NCI-H2107 (cell line): ENCODE measurements around the gene OTUD3.
"Not testable (repeated sequence)": the region's sequence is repeated elsewhere in the genome, so short reads cannot be mapped to it uniquely, and the experiment has no call there.

Experiments used
- DNase-seq: peaks from one replicate; lab custom pipeline; 2025; lab: John Stamatoyannopoulos, UW

OTUD3 gene

DNA sequence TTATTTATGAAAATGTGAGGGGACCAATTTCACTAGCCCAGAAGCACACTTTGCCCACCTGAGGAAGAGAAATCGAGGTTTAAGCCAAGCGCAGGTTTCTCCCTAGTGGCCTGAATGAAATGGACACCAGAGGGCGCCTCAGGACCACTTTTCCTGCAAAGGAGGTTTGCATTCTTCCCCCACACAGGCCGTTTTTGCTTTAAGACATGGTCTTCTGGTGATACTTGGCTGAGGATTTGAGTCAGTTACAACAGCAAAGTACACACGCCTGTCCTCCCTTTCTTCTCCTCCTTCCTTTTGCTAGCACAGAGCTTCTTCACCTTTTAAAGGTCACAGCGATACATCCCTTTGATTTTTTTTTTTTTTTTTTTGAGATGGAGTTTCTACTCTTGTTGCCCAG is 35.9 kb downstream of the OTUD3 start:
- peak; percentile 73 for DNase-seq

GRCh38 chr1:19920132-19920710 is 38.0 kb downstream of the OTUD3 start:
- DNase-seq, result no peak

DNA sequence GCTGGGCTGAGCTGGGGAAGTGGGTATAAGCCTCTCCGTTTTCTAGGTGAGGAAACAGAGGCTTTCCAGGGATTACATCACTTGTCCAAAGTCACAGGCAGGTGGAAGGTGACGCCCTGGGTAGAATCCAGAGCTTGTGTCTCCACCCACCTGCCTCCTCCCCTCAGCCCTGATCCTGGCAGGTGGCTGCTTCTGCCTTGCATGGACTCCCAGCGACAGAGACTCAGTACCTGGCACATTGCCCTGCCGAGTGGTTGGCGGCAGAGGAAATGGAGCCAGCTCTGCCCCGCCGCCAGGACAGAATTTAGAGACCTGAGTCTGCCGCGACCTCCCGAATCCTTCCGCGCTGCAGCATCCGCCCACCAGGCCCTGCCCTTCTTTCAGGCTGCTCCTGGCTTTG is 39.1 kb downstream of the OTUD3 start:
- peak; percentile 67 for DNase-seq

- DNase-seq, result no peak
Measured at GRCh38 chr1:19922015-19922688, 40.0 kb downstream of the OTUD3 start.

DNA sequence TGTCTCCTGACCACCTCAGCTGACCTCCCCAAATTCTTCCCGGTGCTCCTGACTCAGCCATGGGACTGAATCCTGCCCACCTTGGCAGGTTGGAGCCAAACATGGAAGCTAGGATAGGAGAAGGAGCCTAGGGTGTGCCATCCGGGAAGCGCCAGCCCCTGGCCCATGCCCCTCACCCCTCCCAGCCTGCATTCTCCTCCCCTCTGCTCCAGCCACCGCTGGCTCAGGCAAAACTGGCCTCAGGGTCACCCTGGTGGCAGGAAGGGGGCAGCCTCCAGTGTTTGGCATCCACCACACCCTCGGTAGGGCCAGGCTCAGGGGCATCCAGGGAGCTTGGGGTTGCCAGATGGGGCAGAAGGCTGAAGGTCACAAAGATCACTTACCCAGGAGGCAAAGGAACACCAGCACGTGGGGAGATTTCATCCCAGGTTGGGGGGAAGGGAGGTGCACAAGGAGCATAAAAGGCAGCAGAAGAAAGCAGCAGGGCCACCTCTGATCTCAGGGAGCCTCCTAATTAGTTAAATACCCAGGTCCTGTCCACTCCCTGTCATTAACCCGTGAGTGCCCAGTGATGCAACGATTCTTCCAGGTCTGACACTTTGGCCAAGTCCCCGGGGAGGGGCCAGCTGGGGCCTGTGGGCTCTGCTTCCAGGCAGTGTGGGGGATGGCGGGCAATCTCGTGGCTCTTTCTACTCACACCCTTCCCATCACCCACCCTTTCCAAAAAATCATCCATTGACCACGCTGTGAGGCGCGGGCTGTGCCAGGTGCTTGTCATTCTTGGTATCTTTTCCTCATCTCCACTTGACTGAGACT is 41.1 kb downstream of the OTUD3 start, which contains the start of gene PLA2G2E:
TSS of gene PLA2G2E (minus strand) at position 481 of the 816 bp plus-strand sequence. CDS start at position 423, 58 bp downstream.
- no peak for DNase-seq

GRCh38 chr1:19923953-19924346 is 41.8 kb downstream of the OTUD3 start:
- no peak for DNase-seq

- no peak for DNase-seq
Measured at GRCh38 chr1:19925342-19926070, 43.3 kb downstream of the OTUD3 start.

DNA sequence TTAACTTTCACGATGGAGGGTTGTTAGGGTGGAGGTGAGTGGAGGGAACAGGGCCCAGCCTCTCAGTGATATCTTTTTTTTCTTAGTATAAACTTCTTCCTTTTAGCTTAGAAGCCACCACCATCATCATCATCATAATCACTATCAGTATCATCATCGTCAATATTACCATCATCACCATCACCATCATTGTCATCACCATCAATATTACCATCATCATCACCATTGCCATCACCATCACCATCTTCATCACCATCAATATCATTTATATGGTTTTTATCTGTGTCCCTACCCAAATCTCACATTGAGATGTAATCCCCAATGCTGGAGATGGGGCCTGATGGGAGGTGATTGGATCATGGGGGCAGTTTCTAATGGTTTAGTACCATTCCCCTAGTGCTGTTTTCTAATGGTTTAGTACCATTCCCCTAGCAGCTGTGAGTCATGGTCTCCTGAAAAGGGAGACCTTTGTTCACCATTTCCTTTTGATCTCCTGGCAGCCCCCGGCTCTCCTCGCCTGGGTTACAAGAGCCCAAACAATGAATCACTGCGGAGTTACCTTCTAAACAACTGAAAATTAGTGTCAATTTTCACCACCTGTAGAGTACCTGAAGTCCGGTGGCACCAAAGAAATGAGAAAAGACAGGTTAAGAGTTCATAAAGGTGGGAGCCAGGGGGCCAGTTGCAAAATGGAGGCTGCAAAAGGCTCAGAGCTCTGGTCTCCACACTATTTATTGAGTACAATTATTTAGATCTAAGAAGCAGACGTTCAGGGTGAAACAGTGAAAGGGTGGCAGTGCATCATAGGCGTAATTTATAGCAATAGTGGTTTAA is 44.3 kb downstream of the OTUD3 start:
- DNase-seq, result no peak

- not testable (repeated sequence) for DNase-seq
Measured at GRCh38 chr1:19927130-19927421, 44.9 kb downstream of the OTUD3 start.

- no peak for DNase-seq
Measured at GRCh38 chr1:19932866-19933265, 50.7 kb downstream of the OTUD3 start.

DNA sequence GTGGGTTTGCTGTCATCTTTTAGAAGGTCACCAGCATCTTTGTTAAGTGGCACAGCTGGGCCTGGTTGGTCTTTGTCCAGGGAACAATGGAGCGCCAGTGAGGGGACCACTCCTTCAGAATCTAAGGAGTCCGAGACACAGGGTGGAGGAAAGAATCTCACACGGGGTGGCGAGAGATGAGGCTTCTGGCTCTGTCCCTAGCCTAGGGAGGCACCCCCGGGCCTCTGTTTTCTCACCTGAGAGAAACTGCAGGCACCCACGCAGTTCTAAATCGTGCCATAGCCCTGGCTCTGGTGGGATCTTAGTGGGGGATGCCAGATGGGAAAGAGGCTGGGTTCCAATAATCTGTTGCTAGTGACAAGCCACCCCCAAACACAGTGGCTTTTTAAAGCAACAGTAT is 52.1 kb downstream of the OTUD3 start:
- no peak for DNase-seq

DNA sequence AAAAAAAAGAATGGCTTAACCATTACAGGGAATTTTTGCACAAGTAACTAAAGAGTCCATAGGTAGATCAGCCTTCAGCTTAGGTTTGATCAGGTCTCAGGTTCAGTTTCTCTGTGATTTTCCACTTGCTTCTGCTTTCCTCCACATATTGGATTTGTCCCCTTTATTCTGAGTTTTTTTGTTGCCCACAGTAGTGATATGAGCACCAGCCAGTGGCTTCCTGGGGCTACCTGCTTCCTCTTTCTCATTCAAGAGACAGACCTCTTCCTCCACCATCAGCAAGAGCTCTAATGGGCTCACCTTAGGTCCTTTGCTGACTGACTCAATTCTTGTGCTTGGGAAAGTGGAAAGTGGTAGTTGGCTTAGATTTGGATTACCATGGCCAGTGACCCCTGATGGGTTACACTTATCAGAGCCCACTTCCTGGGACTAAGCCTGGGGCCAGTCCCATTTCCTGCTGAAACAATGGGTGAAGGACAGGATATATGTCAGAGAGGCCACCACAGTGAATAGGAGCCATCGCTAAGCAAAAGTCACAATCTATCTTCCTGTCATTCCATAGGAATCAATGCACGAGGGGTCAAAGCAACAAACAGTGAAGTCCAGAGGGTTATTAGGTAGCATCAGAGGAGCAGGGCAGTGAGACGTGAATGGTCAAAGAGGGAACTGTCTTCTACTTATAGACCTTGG is 54.0 kb downstream of the OTUD3 start:
- DNase-seq, result no peak

DNA sequence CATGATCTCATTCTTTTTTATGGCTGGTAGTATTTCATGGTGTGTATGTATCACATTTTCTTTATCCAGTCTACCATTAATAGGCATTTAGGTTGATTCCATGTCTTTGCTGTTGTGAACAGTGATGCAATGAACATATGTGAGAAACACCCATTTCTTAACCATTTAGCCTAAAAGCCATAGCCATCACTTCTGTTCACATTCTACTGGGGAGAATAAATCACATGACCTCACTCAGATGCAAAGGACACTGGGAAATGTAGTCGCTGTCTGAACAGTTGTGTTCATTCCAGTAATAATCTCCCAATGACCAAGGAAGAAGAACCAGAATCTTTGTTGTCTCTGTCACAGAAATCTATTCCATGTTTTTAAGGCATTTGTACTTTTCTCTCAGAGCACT is 56.3 kb downstream of the OTUD3 start:
- no peak for DNase-seq

DNA sequence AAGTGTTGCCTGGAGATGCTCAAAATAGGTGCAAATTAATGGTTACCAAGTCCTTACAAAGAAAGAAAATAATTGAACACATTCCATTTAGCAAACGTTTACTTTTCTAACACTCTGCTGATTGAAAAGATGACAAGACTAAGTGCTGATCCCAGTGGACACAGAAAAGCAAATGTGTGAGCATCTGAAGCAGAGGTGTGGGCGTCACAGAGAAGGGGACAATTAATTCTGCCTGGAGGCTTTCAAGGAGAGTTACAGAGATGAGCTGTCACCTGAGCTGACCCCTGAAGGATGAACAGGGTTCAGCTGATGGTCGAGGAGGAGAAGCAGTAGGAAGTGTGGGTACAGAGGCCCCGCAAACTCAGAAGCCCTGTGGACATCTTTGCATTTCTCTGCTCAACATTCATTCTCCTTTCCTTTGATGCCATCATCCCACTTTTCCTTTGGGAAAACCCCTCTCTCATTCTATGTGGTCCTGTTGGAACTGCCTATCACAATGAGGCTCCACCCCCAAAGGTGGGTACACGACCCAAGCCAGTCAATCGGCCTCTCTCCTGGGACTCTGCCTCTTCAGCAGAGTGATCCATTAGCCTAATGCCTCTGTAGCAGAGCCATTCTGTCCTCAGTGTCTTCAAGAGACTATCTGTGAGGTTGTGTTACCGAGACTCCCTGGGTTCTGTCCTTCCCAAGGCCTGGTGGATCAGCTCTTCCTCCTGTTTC is 58.5 kb downstream of the OTUD3 start:
- no peak for DNase-seq

DNA sequence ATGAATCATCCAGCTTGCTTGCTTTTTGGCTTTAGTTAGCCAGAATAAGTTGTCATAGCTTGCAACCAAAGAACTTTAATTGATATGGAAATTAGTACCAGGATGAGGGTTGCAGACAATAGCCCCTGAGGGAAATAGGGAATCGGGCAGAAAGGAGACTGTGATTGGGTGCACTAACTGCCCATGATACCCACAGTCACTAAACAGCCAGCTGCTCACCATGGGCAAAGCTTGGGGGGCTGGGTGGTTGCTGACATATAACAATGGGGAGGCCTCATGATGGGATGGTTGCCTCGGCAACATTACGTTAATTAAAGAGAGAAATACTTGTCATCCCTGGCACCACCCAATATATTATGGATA is 59.0 kb downstream of the OTUD3 start:
- no peak for DNase-seq

DNA sequence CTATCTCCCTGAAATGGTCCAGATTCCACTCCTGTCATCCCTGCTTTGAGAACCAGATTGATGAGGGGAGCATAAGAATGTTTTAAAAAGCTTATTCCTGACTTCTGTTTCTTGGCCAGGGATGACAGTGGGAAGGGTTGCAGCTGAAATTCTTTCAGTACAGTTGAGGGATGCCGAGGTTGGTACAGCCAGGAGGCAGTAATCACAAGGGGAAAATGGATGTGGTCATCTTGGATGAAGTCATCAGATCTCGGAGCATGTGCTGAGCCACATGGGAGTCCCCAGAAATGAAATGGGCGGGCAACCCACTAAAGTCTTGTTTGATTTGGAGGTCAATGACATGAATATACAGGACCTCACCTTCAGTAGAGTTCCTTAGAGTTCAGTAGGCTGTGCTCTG is 59.9 kb downstream of the OTUD3 start:
- DNase-seq, result no peak

DNA sequence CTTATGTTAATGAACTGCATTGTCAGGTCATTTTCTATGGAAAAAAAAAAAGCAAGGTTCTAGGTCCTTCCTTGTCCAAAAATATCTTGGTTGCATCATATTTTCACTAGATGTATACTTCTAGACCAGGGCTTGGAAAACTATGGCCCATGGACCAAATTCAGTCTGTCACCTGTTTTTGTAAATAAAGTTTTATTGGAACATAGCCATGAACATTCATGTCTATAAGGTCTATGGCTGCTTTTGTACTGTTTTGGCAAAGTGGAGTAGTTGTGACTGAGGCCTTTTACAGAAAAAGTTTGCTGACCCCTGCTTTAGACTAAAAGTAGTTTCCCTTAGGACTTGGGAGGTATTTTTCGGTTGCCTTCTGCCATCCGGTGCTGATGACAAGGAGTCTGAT is 60.5 kb downstream of the OTUD3 start:
- no peak for DNase-seq

GRCh38 chr1:19945914-19946313 is 63.7 kb downstream of the OTUD3 start:
- no peak for DNase-seq

GRCh38 chr1:19946331-19946751 is 64.1 kb downstream of the OTUD3 start:
- no peak for DNase-seq

DNA sequence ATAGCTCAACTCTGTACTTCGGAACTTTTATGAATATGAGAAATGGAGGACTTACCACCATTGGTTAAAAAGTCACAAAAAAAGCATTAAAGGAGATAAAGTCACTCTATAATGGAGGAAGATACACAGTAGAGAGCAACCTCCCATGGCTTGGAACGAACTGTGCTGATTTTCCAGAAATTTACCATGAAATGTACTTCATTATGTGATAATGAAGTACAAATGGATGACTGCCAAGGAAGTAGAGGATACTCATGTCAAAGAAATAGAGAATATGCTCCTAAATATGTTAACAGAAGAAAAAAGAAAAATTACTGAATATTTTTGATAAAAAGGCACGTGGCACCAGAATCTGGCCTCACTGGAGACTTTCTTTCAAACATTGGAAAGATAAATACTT is 64.8 kb downstream of the OTUD3 start:
- no peak for DNase-seq

DNA sequence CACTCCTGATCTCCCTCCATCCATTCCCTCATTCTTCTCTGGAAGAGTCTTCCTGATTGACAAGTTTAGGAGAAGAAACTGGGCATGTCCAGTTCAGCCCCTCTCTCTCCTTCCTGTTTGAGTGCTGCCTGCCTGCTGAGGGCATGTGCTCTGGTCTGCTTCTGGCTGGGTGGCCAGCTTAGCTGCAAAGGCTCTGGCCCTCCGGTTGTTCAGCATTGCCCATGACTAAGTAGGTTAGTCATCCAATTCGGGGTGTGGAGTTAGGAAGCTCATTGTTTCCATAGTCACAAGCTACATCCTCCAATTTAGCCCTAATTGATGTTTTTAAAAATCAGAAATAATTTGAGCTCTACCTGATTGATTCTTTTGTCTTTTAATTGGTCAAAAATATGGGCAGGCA is 66.8 kb downstream of the OTUD3 start:
- no peak for DNase-seq
